Skin of body (tissue), 2 donors: ENCODE measurements around the gene ACOT12. TPM values are rescaled to one million over a fixed set of nuclear protein-coding genes. Genes with fewer than 3 reads are reported as not detected.
"Not testable (repeated sequence)": the region's sequence is repeated elsewhere in the genome, so short reads cannot be mapped to it uniquely, and the experiment has no call there.

Source experiments
- DNase-seq: peaks from one replicate; lab custom pipeline; 2025; lab: John Stamatoyannopoulos, UW
- total RNA-seq: library from RNA; depleted of rRNA; stranded (reverse); fragments of >200 nt; gene quantifications from one replicate; pipeline ENCODE4 v1.2.3, GENCODE V29; 2014

ACOT12 gene
- total RNA-seq, 1 donor from 2014 or later = 0.10 TPM

DNA sequence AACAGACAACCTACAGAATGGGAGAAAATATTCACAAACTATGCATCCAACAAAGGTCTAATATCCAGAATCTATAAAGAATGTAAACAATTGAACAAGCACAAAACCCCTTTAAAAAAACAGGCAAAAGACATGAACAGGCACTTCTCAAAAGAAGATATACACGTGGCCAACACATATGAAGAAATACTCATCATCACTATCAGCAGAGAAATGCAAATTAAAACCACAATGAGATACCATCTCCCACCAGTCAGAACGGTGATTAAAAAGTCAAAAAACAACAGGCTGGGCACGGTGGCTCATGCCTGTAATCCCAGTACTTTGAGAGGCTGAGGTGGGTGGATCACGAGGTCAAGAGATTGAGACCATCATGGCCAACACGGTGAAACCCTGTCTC is 99.9 kb downstream of the ACOT12 start:
- DNase-seq = not testable (repeated sequence)

DNA sequence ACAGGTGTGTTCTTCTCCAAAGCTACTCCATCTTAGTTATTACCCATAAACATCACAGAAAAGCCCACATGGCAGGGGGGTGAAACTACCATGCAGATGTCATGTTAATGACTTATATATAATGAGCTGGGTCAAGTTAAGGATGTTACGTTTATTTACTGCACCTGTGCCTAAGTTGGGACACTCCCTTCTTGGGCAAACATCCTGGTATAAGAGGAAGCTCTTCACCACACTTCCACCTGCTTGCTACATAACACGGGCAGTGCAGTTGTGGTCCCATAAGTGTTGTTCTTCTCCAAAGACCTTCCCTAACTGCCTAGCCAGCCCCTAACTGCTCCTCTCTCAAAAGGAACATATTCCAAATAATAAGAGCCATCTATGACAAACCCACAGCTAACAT is 101.8 kb downstream of the ACOT12 start:
- no peak for DNase-seq

DNA sequence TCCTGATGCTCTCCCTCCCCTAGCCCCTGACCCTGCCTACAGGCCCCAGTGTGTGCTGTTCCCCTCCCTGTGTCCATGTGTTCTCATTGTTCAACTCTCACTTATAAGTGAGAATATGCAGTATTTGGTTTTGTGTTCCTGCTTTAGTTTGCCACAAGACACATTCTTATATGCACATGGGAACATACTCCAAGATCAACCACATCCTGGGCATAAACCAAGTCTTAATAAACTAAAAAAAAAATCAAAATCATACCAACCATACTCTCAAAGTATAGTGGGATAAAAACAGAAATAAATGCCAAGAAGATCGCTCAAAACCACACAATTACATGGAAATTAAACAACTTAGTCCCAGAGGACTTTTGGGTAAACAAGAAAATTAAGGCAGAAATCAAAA is 103.8 kb downstream of the ACOT12 start:
- no peak for DNase-seq

DNA sequence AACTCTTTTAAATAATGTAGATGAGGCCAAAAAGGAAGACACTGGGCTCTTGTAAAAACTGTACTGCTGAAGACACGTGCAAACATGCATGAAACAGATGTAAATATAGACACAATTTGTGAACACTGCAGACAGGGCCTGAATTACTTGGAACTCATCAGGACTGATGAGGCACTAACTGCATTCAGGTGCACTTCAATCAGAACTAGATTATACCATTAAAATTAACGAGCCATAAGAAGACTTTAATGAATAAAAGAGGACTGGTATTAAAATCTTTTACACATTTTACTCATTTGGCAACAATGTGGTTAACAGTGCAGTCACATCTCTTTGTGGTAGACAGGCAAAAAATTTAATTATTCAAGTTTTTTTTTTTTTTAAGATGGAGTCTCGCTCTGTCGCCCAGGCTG is 105.9 kb downstream of the ACOT12 start:
- no peak for DNase-seq

DNA sequence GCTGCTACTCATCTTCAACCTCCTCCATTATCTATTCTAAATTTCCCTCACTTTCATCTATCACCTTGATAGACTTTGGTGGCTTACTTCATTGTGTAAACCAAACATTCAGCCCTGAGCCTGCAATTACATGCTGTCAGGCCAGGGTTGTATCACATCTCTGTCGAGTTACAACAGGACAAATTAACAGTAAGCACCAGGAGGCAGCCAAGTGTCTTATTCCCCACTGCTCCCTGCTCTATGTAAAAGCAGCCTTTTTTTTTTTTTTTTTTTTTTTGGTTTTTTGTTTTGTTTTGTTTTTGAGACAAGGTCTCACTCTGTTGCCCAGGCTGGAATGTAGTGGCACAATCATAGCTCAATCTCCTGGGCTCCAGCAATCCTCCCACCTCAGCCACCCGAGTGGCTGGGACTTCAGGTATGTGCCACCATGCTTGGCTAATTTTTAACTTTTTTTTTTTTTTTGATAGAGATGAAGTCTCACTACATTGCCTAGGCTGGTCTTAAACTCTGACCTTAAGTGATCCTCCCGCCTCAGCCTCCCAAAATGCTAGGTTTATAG is 107.8 kb downstream of the ACOT12 start:
- DNase-seq = no peak

DNA sequence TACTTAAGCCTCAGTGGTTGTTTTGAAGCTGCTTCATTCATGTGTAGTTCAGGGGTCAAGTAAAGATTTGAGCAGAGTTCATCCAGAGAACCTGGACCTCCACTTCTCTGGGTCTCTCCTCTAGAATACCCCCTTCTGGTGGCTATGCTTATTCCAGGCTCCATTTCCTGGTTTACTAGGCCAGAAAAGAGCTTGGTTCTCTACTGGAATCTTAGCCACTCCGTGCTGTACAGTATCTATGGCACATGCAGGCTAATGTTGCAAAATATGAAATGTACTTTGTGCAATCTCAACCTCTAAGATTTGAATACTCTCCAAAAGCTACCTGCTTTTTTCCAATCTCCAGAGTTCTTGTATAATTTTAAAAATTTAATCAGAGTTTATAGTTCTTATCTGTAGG is 110.0 kb downstream of the ACOT12 start:
- DNase-seq = no peak

Other genes with a start within 250 kb of the ACOT12 start
- 20.3 TPM for gene CKMT2, start 160.8 kb downstream of the ACOT12 start, total RNA-seq
- gene ZCCHC9, start 92.5 kb downstream of the ACOT12 start, total RNA-seq = 22.7 TPM